ENCODE results near the gene PRDM16. TPM values are rescaled to one million over a fixed set of nuclear protein-coding genes. Genes with fewer than 3 reads are reported as not detected.

PRDM16 gene
- polyA plus RNA-seq, 3 donors = not detected

DNA sequence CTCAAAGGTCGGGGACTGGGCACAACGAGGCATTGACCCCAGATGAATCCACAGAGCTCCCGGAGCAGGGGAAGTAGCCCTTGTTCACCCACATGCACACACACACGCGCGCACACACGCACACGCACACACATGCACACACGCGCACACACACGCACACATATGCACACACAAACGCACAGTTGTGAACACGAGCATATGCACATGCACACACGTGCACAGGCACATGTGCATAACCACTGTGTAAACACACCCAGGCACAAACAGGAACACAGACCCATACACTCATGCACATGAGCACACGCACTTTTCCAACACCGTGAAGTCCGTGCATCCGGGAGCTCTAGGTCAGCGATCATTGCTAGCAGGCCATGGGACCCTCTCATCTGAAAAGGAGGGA lies 208.6 kb downstream of the PRDM16 start:
- no peaks in the 10 kb centered on the region for H3K36me3 ChIP-seq (replicated peaks in 1 of 2; ENCODE audit: control insufficient read depth in 1 of 2, insufficient read depth in 2 of 2, low read length in 2 of 2)
- H3K4me1 Mint-ChIP-seq = no peaks in the 10 kb centered on the region
- H3K27me3 Mint-ChIP-seq (ENCODE audit: low read depth in 3 of 3) = peaks cover 0 to 4% (median 1%) of the 10 kb centered on the region in 3 donors
- no peak overlapping the region for H3K27ac ChIP-seq (ENCODE audit: low read depth in 1 of 2, low read length in 2 of 2)
- H4K20me1 ChIP-seq (ENCODE audit: insufficient read depth, low read length) = no peaks in the 10 kb centered on the region
- H3K4me1 ChIP-seq (ENCODE audit: control insufficient read depth in 1 of 2, insufficient read depth in 2 of 2, low read length in 2 of 2) = no peaks in the 10 kb centered on the region
- H3K9ac ChIP-seq (ENCODE audit: insufficient read depth, low read length, poor library complexity, severe bottlenecking) = no peak overlapping the region
- no peak overlapping the region for H3K4me3 Mint-ChIP-seq
- DNase-seq = no peak
- H3K36me3 Mint-ChIP-seq = no peaks in the 10 kb centered on the region
- H3K27ac Mint-ChIP-seq = no peak overlapping the region
- no peak overlapping the region for H3K4me3 ChIP-seq (replicated peaks in 1 of 3; ENCODE audit: low read depth in 2 of 3, low read length in 3 of 3)
- H3K4me2 ChIP-seq (replicated peaks; ENCODE audit: extremely low read depth, low read length, poor library complexity, severe bottlenecking) = no peak overlapping the region
- TF ChIP-seq, protein P1, sequence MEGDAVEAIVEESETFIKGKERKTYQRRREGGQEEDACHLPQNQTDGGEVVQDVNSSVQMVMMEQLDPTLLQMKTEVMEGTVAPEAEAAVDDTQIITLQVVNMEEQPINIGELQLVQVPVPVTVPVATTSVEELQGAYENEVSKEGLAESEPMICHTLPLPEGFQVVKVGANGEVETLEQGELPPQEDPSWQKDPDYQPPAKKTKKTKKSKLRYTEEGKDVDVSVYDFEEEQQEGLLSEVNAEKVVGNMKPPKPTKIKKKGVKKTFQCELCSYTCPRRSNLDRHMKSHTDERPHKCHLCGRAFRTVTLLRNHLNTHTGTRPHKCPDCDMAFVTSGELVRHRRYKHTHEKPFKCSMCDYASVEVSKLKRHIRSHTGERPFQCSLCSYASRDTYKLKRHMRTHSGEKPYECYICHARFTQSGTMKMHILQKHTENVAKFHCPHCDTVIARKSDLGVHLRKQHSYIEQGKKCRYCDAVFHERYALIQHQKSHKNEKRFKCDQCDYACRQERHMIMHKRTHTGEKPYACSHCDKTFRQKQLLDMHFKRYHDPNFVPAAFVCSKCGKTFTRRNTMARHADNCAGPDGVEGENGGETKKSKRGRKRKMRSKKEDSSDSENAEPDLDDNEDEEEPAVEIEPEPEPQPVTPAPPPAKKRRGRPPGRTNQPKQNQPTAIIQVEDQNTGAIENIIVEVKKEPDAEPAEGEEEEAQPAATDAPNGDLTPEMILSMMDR (IDR thresholded peaks at IDR 0.05) = no peak
- H3K9me3 Mint-ChIP-seq = no peaks in the 10 kb centered on the region
- H3K79me2 ChIP-seq (ENCODE audit: insufficient read depth, low read length) = no peaks in the 10 kb centered on the region
- intact Hi-C loops (cut with micrococcal nuclease) = no loop called here
- 75% methylated on average over 11 of the region's 19 CpGs for WGBS (ENCODE audit: insufficient coverage)
- H3K27me3 ChIP-seq (ENCODE audit: control insufficient read depth in 2 of 2, insufficient read depth in 2 of 2, low read length in 2 of 2) = no peaks in the 10 kb centered on the region
- H2AFZ ChIP-seq (ENCODE audit: insufficient read depth, low read depth, low read length, poor library complexity, severe bottlenecking) = no peak overlapping the region
- H3K9me3 ChIP-seq (replicated peaks in 1 of 2; ENCODE audit: control insufficient read depth in 1 of 2, insufficient read depth in 1 of 2, low read length in 2 of 2) = no peaks in the 10 kb centered on the region

DNA sequence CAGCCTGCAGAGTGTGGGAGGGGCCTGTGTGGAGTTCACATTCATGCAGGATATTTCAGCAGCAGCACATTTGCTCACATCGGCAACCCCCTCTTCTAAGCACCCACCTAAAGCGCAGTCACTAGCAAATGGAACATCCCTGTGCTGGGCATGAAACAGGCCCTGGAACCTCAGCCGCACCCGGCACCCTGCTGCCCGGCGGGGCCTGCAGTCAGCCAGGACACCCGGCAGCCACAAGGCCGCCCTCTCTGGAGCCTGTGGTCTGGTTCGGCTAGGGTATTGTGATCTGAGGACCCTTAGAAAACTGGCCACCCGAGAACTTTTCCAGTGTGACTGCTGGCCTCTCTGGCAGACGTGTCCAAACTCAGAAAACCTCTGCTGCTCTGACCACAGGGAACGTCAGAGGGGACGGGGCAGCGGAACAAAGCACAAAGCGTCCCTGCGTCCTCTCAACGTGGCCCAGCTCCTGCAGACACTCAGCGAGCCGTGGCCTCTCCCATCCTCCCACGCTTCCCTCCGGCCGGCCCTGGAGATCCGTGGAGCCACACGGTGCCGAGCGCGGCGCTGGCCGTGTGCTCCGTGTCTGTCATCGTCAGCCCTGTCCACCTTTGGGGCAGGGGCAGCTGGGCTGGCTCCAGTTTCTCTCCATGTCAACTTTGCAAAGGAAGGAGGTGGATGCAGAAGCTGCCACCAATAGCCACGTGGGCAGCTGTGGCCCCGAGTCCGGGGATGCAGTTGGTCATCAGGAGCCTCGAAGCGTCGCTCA lies 209.6 kb downstream of the PRDM16 start:
- H3K36me3 Mint-ChIP-seq = no peaks in the 10 kb centered on the region
- no peaks in the 10 kb centered on the region for H4K20me1 ChIP-seq (ENCODE audit: insufficient read depth, low read length)

More for the DNA sequence above, 209.6 kb downstream of the PRDM16 start:
- H3K9me3 Mint-ChIP-seq = no peaks in the 10 kb centered on the region
- no peak overlapping the region for H3K9ac ChIP-seq (ENCODE audit: insufficient read depth, low read length, poor library complexity, severe bottlenecking)
- peaks cover 0 to 6% (median 6%) of the 10 kb centered on the region in 3 donors for H3K27me3 Mint-ChIP-seq (ENCODE audit: low read depth in 3 of 3)
- intact Hi-C loops (cut with micrococcal nuclease) = no loop called here
- no peak overlapping the region for H3K4me3 Mint-ChIP-seq
- H2AFZ ChIP-seq (ENCODE audit: insufficient read depth, low read depth, low read length, poor library complexity, severe bottlenecking) = no peak overlapping the region
- H3K4me3 ChIP-seq (replicated peaks in 1 of 3; ENCODE audit: low read depth in 2 of 3, low read length in 3 of 3) = no peak overlapping the region
- H3K27ac ChIP-seq (ENCODE audit: low read depth in 1 of 2, low read length in 2 of 2) = no peak overlapping the region
- no peaks in the 10 kb centered on the region for H3K36me3 ChIP-seq (replicated peaks in 1 of 2; ENCODE audit: control insufficient read depth in 1 of 2, insufficient read depth in 2 of 2, low read length in 2 of 2)
- H3K9me3 ChIP-seq (replicated peaks in 1 of 2; ENCODE audit: control insufficient read depth in 1 of 2, insufficient read depth in 1 of 2, low read length in 2 of 2) = no peaks in the 10 kb centered on the region
- no peak for DNase-seq
- H3K4me2 ChIP-seq (replicated peaks; ENCODE audit: extremely low read depth, low read length, poor library complexity, severe bottlenecking) = no peak overlapping the region
- H3K27me3 ChIP-seq (ENCODE audit: control insufficient read depth in 2 of 2, insufficient read depth in 2 of 2, low read length in 2 of 2) = no peaks in the 10 kb centered on the region
- TF ChIP-seq, protein P1 (IDR thresholded peaks at IDR 0.05) = no peak
- H3K27ac Mint-ChIP-seq = no peak overlapping the region
- no peaks in the 10 kb centered on the region for H3K79me2 ChIP-seq (ENCODE audit: insufficient read depth, low read length)
- H3K4me1 Mint-ChIP-seq = no peaks in the 10 kb centered on the region
- 95% methylated on average over 32 of the region's 37 CpGs for WGBS (ENCODE audit: insufficient coverage)
- no peaks in the 10 kb centered on the region for H3K4me1 ChIP-seq (ENCODE audit: control insufficient read depth in 1 of 2, insufficient read depth in 2 of 2, low read length in 2 of 2)

Data from CD14-positive monocyte (primary cell).